Panc1 (cell line): ENCODE measurements around the gene ADK.

Source experiments
- POLR2AphosphoS5 ChIP-seq: IDR thresholded peaks from 2 replicates; pipeline ENCODE4 v1.6.1; 2012; ENCODE audit warnings: mild to moderate bottlenecking, low read depth, low read length, moderate library complexity
- SIN3A ChIP-seq: IDR thresholded peaks from 2 replicates; pipeline ENCODE4 v1.6.1; 2012; ENCODE audit warnings: low read depth, mild to moderate bottlenecking, low read length, moderate library complexity, borderline replicate concordance; ENCODE audit not compliant: insufficient read depth
- TCF7L2 ChIP-seq: IDR thresholded peaks from 2 replicates; pipeline ENCODE4 v1.6.1; 2011; ENCODE audit warnings: mild to moderate bottlenecking, low read depth, low read length, inconsistent platforms
- TF ChIP-seq, protein P1 (sequence below), 2 experiments: IDR thresholded peaks; 2 replicates each; pipeline ENCODE4 v1.6.1; 2011 to 2012; ENCODE audit warnings: low read depth in 2 of 2, control low read depth in 1 of 2, low read length in 1 of 2, mild to moderate bottlenecking in 1 of 2, moderate library complexity in 1 of 2; ENCODE audit not compliant: insufficient read depth in 1 of 2
- TF ChIP-seq, protein P2 (sequence below): fragments of 450-650 bp; IDR thresholded peaks from 2 replicates; pipeline ENCODE4 v1.5.1; 2017; ENCODE audit warnings: mild to moderate bottlenecking

DNA sequence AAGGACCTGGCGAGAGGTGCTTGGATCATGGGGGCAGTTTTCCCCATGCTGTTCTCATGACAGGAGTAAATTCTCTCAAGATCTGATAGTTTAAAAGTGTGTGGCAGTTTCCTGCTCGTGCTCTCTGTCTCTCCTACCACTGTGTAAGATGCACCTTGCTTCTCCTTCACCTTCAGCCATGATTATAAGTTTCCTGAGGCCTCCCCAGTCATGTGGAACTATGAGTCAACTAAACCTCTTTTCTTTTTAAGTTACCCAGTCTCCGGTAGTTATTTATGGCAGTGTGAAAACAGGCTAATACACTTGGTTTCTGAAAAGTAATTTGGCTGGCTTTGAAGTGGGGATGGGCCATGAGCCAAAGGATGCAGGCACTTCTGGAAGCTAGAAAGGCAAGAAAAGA is 407.4 kb downstream of the ADK start:
- TF ChIP-seq, protein P1, sequence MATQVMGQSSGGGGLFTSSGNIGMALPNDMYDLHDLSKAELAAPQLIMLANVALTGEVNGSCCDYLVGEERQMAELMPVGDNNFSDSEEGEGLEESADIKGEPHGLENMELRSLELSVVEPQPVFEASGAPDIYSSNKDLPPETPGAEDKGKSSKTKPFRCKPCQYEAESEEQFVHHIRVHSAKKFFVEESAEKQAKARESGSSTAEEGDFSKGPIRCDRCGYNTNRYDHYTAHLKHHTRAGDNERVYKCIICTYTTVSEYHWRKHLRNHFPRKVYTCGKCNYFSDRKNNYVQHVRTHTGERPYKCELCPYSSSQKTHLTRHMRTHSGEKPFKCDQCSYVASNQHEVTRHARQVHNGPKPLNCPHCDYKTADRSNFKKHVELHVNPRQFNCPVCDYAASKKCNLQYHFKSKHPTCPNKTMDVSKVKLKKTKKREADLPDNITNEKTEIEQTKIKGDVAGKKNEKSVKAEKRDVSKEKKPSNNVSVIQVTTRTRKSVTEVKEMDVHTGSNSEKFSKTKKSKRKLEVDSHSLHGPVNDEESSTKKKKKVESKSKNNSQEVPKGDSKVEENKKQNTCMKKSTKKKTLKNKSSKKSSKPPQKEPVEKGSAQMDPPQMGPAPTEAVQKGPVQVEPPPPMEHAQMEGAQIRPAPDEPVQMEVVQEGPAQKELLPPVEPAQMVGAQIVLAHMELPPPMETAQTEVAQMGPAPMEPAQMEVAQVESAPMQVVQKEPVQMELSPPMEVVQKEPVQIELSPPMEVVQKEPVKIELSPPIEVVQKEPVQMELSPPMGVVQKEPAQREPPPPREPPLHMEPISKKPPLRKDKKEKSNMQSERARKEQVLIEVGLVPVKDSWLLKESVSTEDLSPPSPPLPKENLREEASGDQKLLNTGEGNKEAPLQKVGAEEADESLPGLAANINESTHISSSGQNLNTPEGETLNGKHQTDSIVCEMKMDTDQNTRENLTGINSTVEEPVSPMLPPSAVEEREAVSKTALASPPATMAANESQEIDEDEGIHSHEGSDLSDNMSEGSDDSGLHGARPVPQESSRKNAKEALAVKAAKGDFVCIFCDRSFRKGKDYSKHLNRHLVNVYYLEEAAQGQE (IDR thresholded peaks at IDR 0.05; ENCODE audit: insufficient read depth in 1 of 2, low read depth in 2 of 2, low read length in 1 of 2), result no peak
- TF ChIP-seq, protein P2, sequence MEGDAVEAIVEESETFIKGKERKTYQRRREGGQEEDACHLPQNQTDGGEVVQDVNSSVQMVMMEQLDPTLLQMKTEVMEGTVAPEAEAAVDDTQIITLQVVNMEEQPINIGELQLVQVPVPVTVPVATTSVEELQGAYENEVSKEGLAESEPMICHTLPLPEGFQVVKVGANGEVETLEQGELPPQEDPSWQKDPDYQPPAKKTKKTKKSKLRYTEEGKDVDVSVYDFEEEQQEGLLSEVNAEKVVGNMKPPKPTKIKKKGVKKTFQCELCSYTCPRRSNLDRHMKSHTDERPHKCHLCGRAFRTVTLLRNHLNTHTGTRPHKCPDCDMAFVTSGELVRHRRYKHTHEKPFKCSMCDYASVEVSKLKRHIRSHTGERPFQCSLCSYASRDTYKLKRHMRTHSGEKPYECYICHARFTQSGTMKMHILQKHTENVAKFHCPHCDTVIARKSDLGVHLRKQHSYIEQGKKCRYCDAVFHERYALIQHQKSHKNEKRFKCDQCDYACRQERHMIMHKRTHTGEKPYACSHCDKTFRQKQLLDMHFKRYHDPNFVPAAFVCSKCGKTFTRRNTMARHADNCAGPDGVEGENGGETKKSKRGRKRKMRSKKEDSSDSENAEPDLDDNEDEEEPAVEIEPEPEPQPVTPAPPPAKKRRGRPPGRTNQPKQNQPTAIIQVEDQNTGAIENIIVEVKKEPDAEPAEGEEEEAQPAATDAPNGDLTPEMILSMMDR, result no peak
- TF ChIP-seq POLR2AphosphoS5 (no peak), TCF7L2 (no peak), SIN3A (no peak)
